ENCODE data around the gene FOXP1. TPM values are rescaled to one million over a fixed set of nuclear protein-coding genes. Genes with fewer than 3 reads are reported as not detected.
A peak's percentile ranks its signal among the peaks of the same experiment; 100 is the strongest.

The FOXP1 gene
- total and polyA plus RNA-seq, 12 donors: 4.8 to 56.0 (median 43.8) TPM

DNA sequence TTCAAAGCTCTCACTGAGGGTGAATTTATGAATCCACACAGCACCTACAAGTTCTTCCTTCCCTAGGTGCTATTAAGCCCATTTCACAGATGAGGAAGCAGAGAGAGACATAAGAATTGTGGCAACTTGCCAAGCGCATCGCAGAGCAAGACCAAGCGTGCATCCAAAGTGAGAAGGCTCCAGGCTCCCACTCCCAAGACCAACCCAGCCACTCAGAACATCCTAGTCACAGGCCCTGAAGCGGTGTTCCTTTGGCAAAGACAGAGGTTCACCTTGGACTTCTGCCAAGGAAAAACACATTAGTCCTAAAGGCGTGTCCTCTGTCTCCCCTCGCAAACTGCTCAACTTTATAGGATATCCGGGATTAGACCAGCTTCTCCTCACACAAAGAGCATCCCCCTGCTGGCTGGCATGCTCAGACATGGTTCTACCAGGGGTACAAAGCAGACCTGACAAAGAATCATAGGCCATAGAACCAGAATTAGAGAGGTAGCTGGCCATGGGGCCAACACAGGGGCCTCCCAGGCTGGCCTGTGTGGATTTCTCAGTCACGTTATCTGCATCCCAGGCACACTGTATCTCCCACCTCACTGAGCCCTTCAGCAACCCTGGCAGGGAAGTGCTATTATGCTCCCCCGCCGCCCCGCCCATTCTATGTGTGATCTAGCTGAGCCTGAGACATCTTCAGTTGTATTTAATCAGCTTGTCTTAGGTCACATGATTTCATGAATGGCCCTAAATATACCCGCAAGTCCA is 160.2 kb downstream of the FOXP1 start:
- TF ChIP-seq, protein P1, sequence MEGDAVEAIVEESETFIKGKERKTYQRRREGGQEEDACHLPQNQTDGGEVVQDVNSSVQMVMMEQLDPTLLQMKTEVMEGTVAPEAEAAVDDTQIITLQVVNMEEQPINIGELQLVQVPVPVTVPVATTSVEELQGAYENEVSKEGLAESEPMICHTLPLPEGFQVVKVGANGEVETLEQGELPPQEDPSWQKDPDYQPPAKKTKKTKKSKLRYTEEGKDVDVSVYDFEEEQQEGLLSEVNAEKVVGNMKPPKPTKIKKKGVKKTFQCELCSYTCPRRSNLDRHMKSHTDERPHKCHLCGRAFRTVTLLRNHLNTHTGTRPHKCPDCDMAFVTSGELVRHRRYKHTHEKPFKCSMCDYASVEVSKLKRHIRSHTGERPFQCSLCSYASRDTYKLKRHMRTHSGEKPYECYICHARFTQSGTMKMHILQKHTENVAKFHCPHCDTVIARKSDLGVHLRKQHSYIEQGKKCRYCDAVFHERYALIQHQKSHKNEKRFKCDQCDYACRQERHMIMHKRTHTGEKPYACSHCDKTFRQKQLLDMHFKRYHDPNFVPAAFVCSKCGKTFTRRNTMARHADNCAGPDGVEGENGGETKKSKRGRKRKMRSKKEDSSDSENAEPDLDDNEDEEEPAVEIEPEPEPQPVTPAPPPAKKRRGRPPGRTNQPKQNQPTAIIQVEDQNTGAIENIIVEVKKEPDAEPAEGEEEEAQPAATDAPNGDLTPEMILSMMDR (IDR thresholded peaks at IDR 0.05): peak in 6 of 9 donors; percentile 5 to 40 (median 30)
- Histone ChIP-seq H3K27ac (peak overlapping the region in 3 of 10 donors; percentile 7 to 52 (median 39)), H3K27me3 (no peaks in the 10 kb centered on the region), H3K4me3 (no peak overlapping the region), H3K36me3 (no peaks in the 10 kb centered on the region), H3K9me3 (no peaks in the 10 kb centered on the region), H3K4me1 (peaks cover 8 to 48% (median 19%) of the 10 kb centered on the region in 9 donors)
- DNase-seq (peak in 1 of 2 donors; percentile 49), ATAC-seq (peak; percentile 25 to 90 (median 74))
- intact Hi-C loops (cut with DNase I): loop anchor here in 3 of 10 donors (10.0 kb wide), 1 partner anchor 161 kb away; the partner anchor contains the start of gene FOXP1 (in 3 of the 3)
- 38 to 48% methylated on average over 12 of the region's 12 CpGs for WGBS, 2 donors

DNA sequence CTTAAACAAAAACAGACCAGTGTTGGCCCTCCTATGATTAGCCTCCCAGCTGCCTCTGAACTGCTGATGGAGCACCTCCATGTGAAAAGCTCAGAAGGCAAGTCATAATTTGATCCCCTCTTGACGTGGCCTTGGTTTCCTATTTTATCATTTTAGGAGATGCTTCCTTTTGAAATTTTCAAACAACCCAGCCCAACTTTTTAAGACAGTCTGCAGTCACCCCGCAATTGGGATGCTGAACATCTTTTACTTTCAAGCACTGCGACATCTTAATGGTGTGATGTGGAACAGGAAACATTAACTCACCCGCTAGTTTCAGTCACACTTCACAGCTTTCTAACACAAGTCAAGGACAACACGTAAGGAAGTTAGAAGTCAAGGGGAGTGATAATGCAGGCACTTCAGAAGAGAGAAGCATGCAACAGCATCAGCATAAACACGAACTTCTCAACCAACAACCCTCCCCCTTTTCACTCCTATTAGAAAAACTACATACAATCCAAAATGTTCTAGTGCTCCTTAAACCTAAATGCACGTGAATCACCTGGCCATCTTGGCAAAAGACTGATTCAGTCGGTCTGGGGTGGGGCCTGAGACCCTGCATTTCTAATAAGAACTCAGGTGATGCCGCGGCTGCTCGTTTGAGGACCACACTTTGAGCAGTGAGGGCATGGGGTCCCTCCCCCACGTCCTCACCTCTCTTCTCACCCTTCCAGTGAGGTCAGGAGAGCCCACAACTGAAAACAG is 161.5 kb downstream of the FOXP1 start:
- WGBS, 2 donors: 84 to 90% methylated on average over 12 of the region's 12 CpGs
- H3K4me1 ChIP-seq: peaks cover 6 to 43% (median 12%) of the 10 kb centered on the region in 9 donors
- no peak for ATAC-seq
- H3K27ac ChIP-seq: peak overlapping the region in 1 of 10 donors; percentile 52
- intact Hi-C loops (cut with DNase I): loop anchor here in 3 of 10 donors (10.0 kb wide), 1 partner anchor 163 kb away; the partner anchor contains the start of gene FOXP1 (in 3 of the 3)
- H3K27me3 ChIP-seq: no peaks in the 10 kb centered on the region
- H3K36me3 ChIP-seq: no peaks in the 10 kb centered on the region
- TF ChIP-seq, protein P1 (IDR thresholded peaks at IDR 0.05): no peak
- DNase-seq: no peak
- H3K9me3 ChIP-seq: no peaks in the 10 kb centered on the region
- no peak overlapping the region for H3K4me3 ChIP-seq

DNA sequence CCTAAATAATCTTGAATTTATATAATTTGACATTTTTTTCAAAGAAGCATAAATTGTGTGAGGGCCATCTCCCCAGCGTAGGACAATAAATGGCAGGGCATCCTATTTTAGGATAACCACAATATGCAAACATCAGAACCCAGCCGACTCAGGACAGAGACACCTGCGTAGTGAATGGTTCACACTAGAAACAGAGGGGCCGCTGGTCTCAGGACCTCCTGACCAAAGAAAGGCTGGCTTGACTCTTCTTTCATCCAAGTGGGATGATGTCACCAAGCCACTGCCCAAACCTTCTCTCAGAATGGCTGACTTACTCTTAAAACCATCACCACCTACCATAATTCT is 162.1 kb downstream of the FOXP1 start:
- WGBS, 2 donors: 92 to 98% methylated on average over 4 of the region's 4 CpGs
- no peaks in the 10 kb centered on the region for H3K27me3 ChIP-seq
- TF ChIP-seq, protein P1 (IDR thresholded peaks at IDR 0.05): no peak

DNA sequence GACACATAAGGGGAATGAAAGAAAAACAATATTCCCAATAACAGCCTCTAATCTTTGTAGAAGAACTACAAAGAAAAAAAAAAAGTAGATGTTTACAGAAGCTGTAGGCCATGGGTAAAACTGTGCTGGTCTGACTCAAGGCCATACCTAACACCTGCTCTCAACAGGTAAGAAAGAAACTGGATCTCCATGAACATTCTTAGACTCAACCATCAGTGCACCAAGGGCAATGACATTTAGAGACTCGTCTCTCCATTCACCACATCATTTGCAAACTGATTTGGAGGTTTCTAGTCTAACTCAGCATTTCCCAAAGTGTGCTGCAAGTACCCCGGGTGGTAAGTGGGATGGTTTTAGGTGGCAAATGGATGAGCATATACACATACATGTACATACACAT is 164.2 kb downstream of the FOXP1 start:
- Histone ChIP-seq H3K4me1 (peaks cover 6 to 37% (median 12%) of the 10 kb centered on the region in 9 donors), H3K9me3 (no peaks in the 10 kb centered on the region), H3K27me3 (no peaks in the 10 kb centered on the region), H3K4me3 (no peak overlapping the region), H3K27ac (no peak overlapping the region), H3K36me3 (no peaks in the 10 kb centered on the region)
- WGBS, 2 donors: 93 to 96% methylated on average over 2 of the region's 2 CpGs
- TF ChIP-seq, protein P1 (IDR thresholded peaks at IDR 0.05): no peak
- ATAC-seq: no peak
- no peak for DNase-seq
- intact Hi-C loops (cut with DNase I): no loop called here

More for the DNA sequence above, 162.1 kb downstream of the FOXP1 start:
- no peak for ATAC-seq
- Histone ChIP-seq H3K27ac (peak overlapping the region in 1 of 10 donors; percentile 52), H3K9me3 (no peaks in the 10 kb centered on the region), H3K36me3 (no peaks in the 10 kb centered on the region), H3K4me1 (peaks cover 6 to 43% (median 12%) of the 10 kb centered on the region in 9 donors), H3K4me3 (no peak overlapping the region)
- no peak for DNase-seq
- intact Hi-C loops (cut with DNase I): loop anchor here in 3 of 10 donors (10.0 kb wide), 1 partner anchor 163 kb away; the partner anchor contains the start of gene FOXP1 (in 3 of the 3)

All from heart right ventricle (tissue), 16 donors.